ENCODE results near the gene SLC6A5. TPM values are rescaled to one million over a fixed set of nuclear protein-coding genes. Genes with fewer than 3 reads are reported as not detected.
A peak's percentile ranks its signal among the peaks of the same experiment; 100 is the strongest.

The SLC6A5 gene
- total and polyA plus RNA-seq, 8 donors, result not detected

GRCh38 chr11:20638074-20638473 is 38.7 kb downstream of the SLC6A5 start:
- intact Hi-C loops (cut with DNase I), result no loop called here
- Histone ChIP-seq H3K36me3 (no peaks in the 10 kb centered on the region), H3K9me3 (no peaks in the 10 kb centered on the region), H3K27me3 (peaks cover 0 to 5% of the 10 kb centered on the region in 2 donors), H3K4me3 (no peak overlapping the region), H3K27ac (no peak overlapping the region), H3K4me1 (no peaks in the 10 kb centered on the region)
- ATAC-seq, result no peak
- no peak for TF ChIP-seq CTCF (IDR thresholded peaks at IDR 0.05)
- no peak for DNase-seq

- TF ChIP-seq CTCF (IDR thresholded peaks at IDR 0.05), result no peak
- intact Hi-C loops (cut with DNase I), result no loop called here
- ATAC-seq (no peak), DNase-seq (no peak)
- Histone ChIP-seq H3K27me3 (peaks cover 0 to 5% of the 10 kb centered on the region in 2 donors), H3K4me1 (no peaks in the 10 kb centered on the region), H3K36me3 (no peaks in the 10 kb centered on the region), H3K9me3 (no peaks in the 10 kb centered on the region), H3K4me3 (no peak overlapping the region), H3K27ac (no peak overlapping the region)
Observed at GRCh38 chr11:20639688-20640087, 40.3 kb downstream of the SLC6A5 start.

DNA sequence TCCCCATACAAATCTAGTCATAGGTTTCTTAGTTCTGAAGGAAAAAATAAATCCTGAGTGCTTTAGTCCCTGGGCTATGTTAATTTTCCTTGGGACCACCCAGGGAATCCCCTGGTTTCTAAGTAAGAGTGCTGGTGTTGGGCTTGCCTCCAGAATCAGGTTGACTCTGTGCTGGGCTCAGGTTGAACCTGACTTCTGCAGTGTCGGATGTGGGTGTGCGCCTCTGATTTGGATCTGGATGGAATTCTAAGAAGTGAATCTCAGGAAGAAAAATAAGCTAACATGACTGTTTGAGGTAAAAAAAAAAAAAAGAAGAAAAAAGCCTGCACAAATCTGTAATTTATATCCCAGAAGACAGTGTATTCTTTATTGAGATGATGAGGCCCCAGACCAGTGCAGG is 41.0 kb downstream of the SLC6A5 start:
- ATAC-seq, result no peak
- Histone ChIP-seq H3K36me3 (no peaks in the 10 kb centered on the region), H3K9me3 (no peaks in the 10 kb centered on the region), H3K4me1 (no peaks in the 10 kb centered on the region), H3K27me3 (peaks cover 0 to 5% of the 10 kb centered on the region in 2 donors), H3K27ac (no peak overlapping the region), H3K4me3 (no peak overlapping the region)
- no peak for TF ChIP-seq CTCF (IDR thresholded peaks at IDR 0.05)
- no peak for DNase-seq
- intact Hi-C loops (cut with DNase I), result no loop called here

- ATAC-seq (no peak), DNase-seq (no peak)
- Histone ChIP-seq H3K36me3 (no peaks in the 10 kb centered on the region), H3K4me3 (no peak overlapping the region), H3K27ac (no peak overlapping the region), H3K27me3 (peaks cover 0 to 5% of the 10 kb centered on the region in 2 donors), H3K9me3 (no peaks in the 10 kb centered on the region), H3K4me1 (no peaks in the 10 kb centered on the region)
- intact Hi-C loops (cut with DNase I), result no loop called here
- no peak for TF ChIP-seq CTCF (IDR thresholded peaks at IDR 0.05)
Observed at GRCh38 chr11:20644360-20644759, 45.0 kb downstream of the SLC6A5 start.

DNA sequence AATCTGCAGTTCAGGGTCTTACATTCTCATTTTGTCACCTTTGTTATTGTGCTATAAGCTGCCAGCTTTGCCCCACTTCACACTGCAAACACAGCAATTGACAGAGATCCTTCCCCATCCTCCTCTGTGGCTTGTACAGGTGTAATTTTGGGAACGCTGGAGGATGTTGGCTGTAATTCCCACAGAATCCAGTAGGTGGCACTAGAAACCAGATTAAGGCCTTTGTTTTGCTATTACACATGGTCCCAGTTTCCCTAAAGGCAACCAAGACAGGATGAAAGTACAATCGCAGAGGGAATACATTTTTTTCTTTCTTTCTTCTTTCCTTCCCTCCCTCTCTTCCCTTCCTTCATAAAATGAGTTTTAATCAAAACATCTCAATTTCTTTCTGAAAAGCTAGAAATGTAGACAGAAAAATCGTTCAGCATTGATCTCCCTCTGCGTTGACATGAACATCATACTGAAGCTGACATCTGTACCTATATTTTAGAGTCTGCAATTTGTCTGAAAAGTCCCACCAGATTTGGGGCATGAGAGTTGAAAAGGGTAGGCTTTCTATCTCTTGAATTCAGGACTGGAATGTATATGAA is 48.7 kb downstream of the SLC6A5 start:
- H3K4me3 ChIP-seq, result no peak overlapping the region
- H3K9me3 ChIP-seq, result no peaks in the 10 kb centered on the region
- peak; percentile 81 to 95 for TF ChIP-seq CTCF (IDR thresholded peaks at IDR 0.05)
- DNase-seq (peak in 2 of 4 donors; percentile 44 to 49), ATAC-seq (peak; percentile 84)
- H3K4me1 ChIP-seq, result no peaks in the 10 kb centered on the region
- intact Hi-C loops (cut with DNase I), result no loop called here
- H3K36me3 ChIP-seq, result no peaks in the 10 kb centered on the region
- H3K27me3 ChIP-seq, result no peaks in the 10 kb centered on the region
- H3K27ac ChIP-seq, result no peak overlapping the region
